ENCODE data around the gene SELENOM.

Gene SELENOM

DNA sequence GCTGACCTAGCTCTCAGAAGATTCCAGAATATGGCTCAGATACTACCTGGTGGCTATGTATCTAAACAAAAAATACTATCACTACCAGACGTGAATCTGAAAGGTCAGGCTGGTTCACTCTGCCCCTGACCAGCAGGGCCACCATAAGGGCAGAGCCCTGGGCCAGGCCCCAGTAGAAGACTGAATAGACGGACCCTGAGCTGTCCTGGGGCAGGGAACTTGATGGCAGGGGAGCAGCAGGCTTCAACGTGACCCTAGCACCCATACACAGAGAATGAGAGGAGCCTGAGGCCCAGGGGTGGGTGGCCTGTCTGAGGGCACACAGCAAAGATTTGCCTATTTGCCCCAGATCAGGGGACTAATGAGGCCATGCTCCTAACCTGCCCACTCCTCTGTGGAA is 46.0 kb upstream of the SELENOM start:
- Histone ChIP-seq H3K27ac (replicated peaks) (no peak overlapping the region), H3K4me3 (replicated peaks; ENCODE audit: insufficient read depth, low read length) (no peak overlapping the region), H3K27me3 (ENCODE audit: insufficient read depth, poor library complexity, severe bottlenecking) (no peaks in the 10 kb centered on the region)
- DNase-seq (ENCODE audit: low read depth in 1 of 2, low spot score in 1 of 2): no peak
- TF ChIP-seq REST (IDR thresholded peaks at IDR 0.05; ENCODE audit: insufficient replicate concordance, low read depth) (no peak), POLR2AphosphoS5 (IDR thresholded peaks at IDR 0.05; ENCODE audit: low read depth) (no peak)

- no peak for DNase-seq (ENCODE audit: low read depth in 1 of 2, low spot score in 1 of 2)
- TF ChIP-seq GABPA (IDR thresholded peaks at IDR 0.05; ENCODE audit: low read depth): no peak
- H3K27ac ChIP-seq (replicated peaks): no peak overlapping the region
- no peak overlapping the region for H3K4me3 ChIP-seq (replicated peaks; ENCODE audit: insufficient read depth, low read length)
- no peaks in the 10 kb centered on the region for H3K27me3 ChIP-seq (ENCODE audit: insufficient read depth, poor library complexity, severe bottlenecking)
These were observed 44.5 kb upstream of the SELENOM start for GRCh38 chr22:31151872-31152271.

DNA sequence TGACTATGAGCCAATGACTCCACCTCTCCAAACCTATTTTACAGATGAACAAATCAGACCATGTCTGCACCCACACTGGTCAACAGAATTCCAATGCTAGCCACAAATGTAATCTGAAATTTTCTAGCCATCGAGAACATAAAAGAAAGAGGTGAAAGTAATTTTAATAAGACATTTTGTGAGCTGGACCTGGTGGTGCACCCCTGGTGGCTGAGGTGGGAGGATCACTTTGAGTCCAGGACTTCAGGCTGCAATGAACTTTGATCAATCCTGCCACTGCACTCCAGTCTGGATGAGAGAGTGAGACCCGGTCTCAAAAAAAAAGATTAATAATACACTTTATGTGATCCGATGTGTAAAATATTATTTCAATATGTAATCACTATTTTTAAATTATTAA is 43.2 kb upstream of the SELENOM start:
- no peak for DNase-seq (ENCODE audit: low read depth in 1 of 2, low spot score in 1 of 2)
- TF ChIP-seq, protein P1, sequence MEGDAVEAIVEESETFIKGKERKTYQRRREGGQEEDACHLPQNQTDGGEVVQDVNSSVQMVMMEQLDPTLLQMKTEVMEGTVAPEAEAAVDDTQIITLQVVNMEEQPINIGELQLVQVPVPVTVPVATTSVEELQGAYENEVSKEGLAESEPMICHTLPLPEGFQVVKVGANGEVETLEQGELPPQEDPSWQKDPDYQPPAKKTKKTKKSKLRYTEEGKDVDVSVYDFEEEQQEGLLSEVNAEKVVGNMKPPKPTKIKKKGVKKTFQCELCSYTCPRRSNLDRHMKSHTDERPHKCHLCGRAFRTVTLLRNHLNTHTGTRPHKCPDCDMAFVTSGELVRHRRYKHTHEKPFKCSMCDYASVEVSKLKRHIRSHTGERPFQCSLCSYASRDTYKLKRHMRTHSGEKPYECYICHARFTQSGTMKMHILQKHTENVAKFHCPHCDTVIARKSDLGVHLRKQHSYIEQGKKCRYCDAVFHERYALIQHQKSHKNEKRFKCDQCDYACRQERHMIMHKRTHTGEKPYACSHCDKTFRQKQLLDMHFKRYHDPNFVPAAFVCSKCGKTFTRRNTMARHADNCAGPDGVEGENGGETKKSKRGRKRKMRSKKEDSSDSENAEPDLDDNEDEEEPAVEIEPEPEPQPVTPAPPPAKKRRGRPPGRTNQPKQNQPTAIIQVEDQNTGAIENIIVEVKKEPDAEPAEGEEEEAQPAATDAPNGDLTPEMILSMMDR (IDR thresholded peaks at IDR 0.05; ENCODE audit: insufficient read depth, low read length): no peak
- Histone ChIP-seq H3K27ac (replicated peaks) (no peak overlapping the region), H3K27me3 (ENCODE audit: insufficient read depth, poor library complexity, severe bottlenecking) (no peaks in the 10 kb centered on the region), H3K4me3 (replicated peaks; ENCODE audit: insufficient read depth, low read length) (no peak overlapping the region)

DNA sequence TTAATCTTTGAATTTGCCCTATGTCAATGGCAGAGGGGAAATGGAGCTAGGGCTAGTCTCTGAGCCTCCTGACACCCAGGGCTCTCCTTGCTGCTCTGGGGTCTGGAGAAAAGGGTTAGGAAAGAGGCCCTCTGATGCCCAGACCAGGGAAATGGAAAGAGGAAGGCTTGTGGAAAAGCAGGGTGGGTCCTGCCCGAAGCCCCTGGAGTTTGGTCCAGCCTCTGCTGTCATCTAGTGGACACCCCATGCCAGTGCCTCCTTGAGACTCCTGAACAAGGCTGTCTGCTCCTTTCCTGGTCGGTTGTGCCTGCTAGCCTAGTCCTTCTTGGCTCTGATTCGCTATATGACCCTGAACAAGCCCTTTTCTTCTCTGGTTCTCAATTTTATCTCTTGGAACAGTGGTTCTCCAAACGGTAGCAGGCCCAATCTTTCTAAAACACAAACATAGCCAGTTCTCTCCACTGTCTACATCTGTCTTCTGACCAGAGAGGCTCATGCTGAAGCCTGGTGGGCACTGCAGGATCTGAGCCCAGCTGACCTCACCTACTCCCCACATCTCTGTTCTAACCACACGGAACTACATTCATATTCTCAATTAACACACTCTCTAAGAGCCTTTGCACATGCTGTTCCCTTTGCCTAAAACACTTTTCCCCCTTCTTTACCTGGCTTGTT is 41.7 kb upstream of the SELENOM start:
- Histone ChIP-seq H3K27me3 (ENCODE audit: insufficient read depth, poor library complexity, severe bottlenecking) (no peaks in the 10 kb centered on the region), H3K4me3 (replicated peaks; ENCODE audit: insufficient read depth, low read length) (no peak overlapping the region), H3K27ac (replicated peaks) (no peak overlapping the region)
- TF ChIP-seq SPI1 (IDR thresholded peaks at IDR 0.05; ENCODE audit: borderline replicate concordance, low read depth) (0 out of 2 replicates have a peak, but pooled peaks have one; percentile 22), GABPA (IDR thresholded peaks at IDR 0.05; ENCODE audit: low read depth) (no peak), REST (IDR thresholded peaks at IDR 0.05; ENCODE audit: insufficient replicate concordance, low read depth) (no peak)
- TF ChIP-seq, protein P1 (IDR thresholded peaks at IDR 0.05; ENCODE audit: insufficient read depth, low read length): peak; percentile 95
- peak; percentile 16 to 70 for DNase-seq (ENCODE audit: low read depth in 1 of 2, low spot score in 1 of 2)

GRCh38 chr22:31148488-31148887 is 41.1 kb upstream of the SELENOM start:
- TF ChIP-seq POLR2AphosphoS5 (IDR thresholded peaks at IDR 0.05; ENCODE audit: low read depth) (no peak), SPI1 (IDR thresholded peaks at IDR 0.05; ENCODE audit: borderline replicate concordance, low read depth) (no peak), GABPA (IDR thresholded peaks at IDR 0.05; ENCODE audit: low read depth) (no peak)
- TF ChIP-seq, protein P1 (IDR thresholded peaks at IDR 0.05; ENCODE audit: insufficient read depth, low read length): no peak
- DNase-seq (ENCODE audit: low read depth in 1 of 2, low spot score in 1 of 2): no peak
- H3K27ac ChIP-seq (replicated peaks): no peak overlapping the region
- H3K4me3 ChIP-seq (replicated peaks; ENCODE audit: insufficient read depth, low read length): no peak overlapping the region
- no peaks in the 10 kb centered on the region for H3K27me3 ChIP-seq (ENCODE audit: insufficient read depth, poor library complexity, severe bottlenecking)
